HEK293T (cell line): ENCODE results near the gene ARMC7.

ENCODE experiments used
- ARNT ChIP-seq: fragments of 450-650 bp; IDR thresholded peaks from 2 replicates; pipeline ENCODE4 v1.6.1; 2017; ENCODE audit warnings: mild to moderate bottlenecking
- CTBP1 ChIP-seq: fragments of 450-650 bp; IDR thresholded peaks from 2 replicates; pipeline ENCODE4 v1.6.1; 2016; ENCODE audit warnings: borderline replicate concordance
- ELF4 ChIP-seq: fragments of 450-650 bp; IDR thresholded peaks from 2 replicates; pipeline ENCODE4 v1.6.1; 2017; ENCODE audit warnings: antibody characterized with exemption
- FOXM1 ChIP-seq: fragments of 450-650 bp; IDR thresholded peaks from 2 replicates; pipeline ENCODE4 v1.6.1; 2017; ENCODE audit warnings: mild to moderate bottlenecking, borderline replicate concordance
- L3MBTL2 ChIP-seq: fragments of 450-650 bp; conservative IDR thresholded peaks from 2 replicates; pipeline ENCODE4 v1.6.1; 2016; ENCODE audit warnings: mild to moderate bottlenecking
- LEF1 ChIP-seq: fragments of 450-650 bp; IDR thresholded peaks from 2 replicates; pipeline ENCODE4 v1.6.1; 2017; ENCODE audit warnings: mild to moderate bottlenecking, borderline replicate concordance
- NFRKB ChIP-seq: fragments of 450-650 bp; IDR thresholded peaks from 2 replicates; pipeline ENCODE4 v1.6.1; 2016; ENCODE audit warnings: mild to moderate bottlenecking, moderate library complexity
- SP1 ChIP-seq: fragments of 450-650 bp; IDR thresholded peaks from 2 replicates; pipeline ENCODE4 v1.6.1; 2017
- SUZ12 ChIP-seq: fragments of 450-650 bp; IDR thresholded peaks from 2 replicates; pipeline ENCODE4 v1.6.1; 2016; ENCODE audit warnings: mild to moderate bottlenecking
- TARDBP ChIP-seq: fragments of 450-650 bp; IDR thresholded peaks from 2 replicates; pipeline ENCODE4 v1.6.1; 2016
- ZNF384 ChIP-seq: fragments of 450-650 bp; IDR thresholded peaks from 2 replicates; pipeline ENCODE4 v1.6.1; 2016

GRCh38 chr17:75069783-75070182 is 40.0 kb upstream of the ARMC7 start:
- TF ChIP-seq CTBP1: no peak
- no peak for TF ChIP-seq ZNF384
- TF ChIP-seq SP1: no peak
- no peak for TF ChIP-seq SUZ12
- no peak for TF ChIP-seq TARDBP
- no peak for TF ChIP-seq NFRKB
- no peak for TF ChIP-seq ELF4
- no peak for TF ChIP-seq FOXM1
- no peak for TF ChIP-seq ARNT
- TF ChIP-seq L3MBTL2: no peak
- no peak for TF ChIP-seq LEF1
